Anterior cingulate cortex (tissue), 58 donors: ENCODE data around the gene CRELD2.

Experiments used
- DNase-seq, 58 donors: peaks; one replicate each; lab custom pipeline; 2025; lab: John Stamatoyannopoulos, UW

The CRELD2 gene

GRCh38 chr22:49910229-49911155 is 7.9 kb upstream of the CRELD2 start:
- DNase-seq: no peak

GRCh38 chr22:49911881-49912625 is 6.4 kb upstream of the CRELD2 start:
- no peak for DNase-seq

GRCh38 chr22:49913026-49913425 is 5.4 kb upstream of the CRELD2 start:
- no peak for DNase-seq

DNA sequence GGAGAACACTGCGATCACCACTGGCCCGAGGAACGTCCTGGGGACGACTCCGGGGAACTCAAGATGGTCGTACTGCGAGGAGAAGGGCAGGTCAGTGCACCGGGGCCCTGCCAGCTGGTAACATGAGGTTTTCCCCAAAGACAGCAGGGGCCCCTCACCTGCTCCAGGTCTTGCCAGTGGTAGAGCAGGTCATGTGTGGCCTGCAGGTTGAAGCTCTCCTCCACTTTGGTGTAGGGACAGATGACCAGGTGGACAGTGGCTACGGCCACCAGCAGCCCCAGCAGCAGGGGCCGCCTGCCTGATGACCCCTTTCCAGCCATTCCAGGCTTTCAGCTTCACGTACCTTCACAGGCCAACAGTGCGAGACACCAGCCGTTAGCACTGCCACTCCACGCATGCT is 5.0 kb upstream of the CRELD2 start:
- DNase-seq: no peak

DNA sequence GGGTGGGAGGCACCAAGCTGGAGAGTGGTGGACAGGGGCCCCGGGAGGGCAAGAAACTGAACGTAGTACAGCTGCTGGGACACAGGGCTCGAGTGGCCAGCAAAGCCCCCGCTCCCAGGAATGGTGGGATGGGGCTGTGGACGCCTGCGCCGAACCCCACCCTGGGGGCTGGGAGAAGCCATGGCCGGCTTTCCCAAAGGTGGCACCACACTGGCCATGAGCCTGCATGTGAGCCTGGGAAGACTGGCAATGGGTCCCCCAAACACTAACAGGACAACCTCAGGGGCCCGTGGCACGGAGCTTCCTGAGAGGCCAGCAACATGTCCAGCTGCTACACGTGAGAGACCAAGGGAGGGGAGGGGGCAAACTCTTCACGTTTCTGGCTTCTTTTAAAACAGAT is 4.2 kb upstream of the CRELD2 start:
- no peak for DNase-seq

- no peak for DNase-seq
Measured at GRCh38 chr22:49915610-49916009, 2.8 kb upstream of the CRELD2 start.

- DNase-seq: no peak
Measured at GRCh38 chr22:49916831-49917230, 1.6 kb upstream of the CRELD2 start.

GRCh38 chr22:49918911-49919881 is 762 bp downstream of the CRELD2 start:
- DNase-seq: no peak

GRCh38 chr22:49920859-49921258 is 2.4 kb downstream of the CRELD2 start:
- DNase-seq: no peak

DNA sequence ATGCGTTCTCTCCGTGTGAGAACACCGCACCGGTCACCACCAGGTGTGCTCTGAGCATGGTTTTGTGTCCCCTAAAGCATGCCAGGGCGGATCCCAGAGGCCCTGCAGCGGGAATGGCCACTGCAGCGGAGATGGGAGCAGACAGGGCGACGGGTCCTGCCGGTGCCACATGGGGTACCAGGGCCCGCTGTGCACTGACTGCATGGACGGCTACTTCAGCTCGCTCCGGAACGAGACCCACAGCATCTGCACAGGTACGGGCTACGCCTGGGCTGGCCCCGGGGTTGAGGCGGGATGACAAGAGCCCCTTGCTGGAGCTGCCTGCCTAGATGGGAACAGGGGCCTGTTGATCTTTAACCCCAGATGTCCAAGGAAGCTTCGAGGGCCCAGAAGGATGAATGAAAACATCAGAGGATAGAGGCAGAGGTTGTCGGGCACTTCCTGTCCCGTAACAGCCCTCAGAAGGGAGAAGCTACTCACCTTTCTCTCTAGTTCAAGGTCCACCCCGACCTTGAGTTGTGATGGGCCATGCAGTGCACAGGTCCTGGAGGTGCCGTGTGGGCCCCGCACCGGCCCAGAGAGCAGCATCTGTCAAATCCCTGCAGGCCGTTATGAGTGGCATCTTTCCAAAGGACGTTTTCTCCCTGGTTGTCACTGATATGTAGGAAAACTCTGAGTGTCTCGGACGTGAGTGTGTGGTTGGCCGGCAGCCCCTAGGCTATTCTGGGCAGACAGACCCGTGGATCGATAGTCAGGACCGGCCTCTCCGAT is 3.3 kb downstream of the CRELD2 start:
- no peak for DNase-seq

DNA sequence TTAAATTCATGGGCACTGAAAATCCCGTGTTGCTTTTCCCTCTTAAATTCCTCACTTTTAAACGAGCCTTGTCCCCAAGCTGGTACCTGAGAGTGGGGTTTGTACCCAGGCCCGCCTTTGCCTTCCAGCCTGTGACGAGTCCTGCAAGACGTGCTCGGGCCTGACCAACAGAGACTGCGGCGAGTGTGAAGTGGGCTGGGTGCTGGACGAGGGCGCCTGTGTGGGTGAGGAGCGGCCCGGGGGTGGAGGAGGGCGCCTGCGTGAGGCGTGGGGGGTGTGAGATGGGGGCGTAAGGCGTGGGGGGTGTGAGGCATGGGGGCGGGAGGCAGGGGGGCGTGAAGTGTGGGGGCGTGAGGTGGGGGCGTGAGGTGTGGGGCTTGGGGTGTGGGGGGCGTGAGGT is 4.0 kb downstream of the CRELD2 start:
- DNase-seq: no peak

GRCh38 chr22:49922926-49923325 is 4.5 kb downstream of the CRELD2 start:
- DNase-seq: no peak

GRCh38 chr22:49923445-49923844 is 5.0 kb downstream of the CRELD2 start:
- no peak for DNase-seq

DNA sequence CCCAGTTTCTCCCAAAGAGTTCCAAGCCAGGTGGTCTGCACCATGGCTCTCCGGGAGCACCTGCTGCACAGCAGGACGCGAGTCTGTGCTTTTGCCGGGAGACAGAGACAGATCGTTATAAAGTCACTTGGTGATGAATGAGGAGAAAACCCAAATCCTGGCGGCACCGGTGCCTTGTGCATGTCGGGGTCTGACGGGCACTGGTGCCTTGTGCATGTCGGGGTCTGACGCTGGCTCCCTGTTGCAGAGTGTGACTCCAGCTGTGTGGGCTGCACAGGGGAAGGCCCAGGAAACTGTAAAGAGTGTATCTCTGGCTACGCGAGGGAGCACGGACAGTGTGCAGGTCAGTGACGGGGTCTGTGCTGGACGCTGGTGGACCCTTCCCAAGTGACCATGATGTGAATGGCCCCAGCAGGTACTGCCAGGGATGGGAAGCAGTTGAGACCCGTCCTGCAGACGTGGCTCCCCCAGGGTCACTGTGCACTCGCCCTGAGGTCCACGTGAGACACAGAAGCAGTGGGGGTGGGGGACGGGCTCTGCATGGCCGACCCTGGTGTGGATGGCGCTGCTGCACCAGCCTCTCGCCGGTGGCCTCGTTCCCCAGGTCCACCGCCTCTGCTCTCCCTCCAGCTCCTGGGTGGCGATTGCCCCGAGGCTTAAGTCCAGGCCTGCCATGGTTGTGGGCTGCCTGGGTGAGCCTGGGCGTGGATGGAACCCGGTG is 5.8 kb downstream of the CRELD2 start:
- DNase-seq: no peak

DNA sequence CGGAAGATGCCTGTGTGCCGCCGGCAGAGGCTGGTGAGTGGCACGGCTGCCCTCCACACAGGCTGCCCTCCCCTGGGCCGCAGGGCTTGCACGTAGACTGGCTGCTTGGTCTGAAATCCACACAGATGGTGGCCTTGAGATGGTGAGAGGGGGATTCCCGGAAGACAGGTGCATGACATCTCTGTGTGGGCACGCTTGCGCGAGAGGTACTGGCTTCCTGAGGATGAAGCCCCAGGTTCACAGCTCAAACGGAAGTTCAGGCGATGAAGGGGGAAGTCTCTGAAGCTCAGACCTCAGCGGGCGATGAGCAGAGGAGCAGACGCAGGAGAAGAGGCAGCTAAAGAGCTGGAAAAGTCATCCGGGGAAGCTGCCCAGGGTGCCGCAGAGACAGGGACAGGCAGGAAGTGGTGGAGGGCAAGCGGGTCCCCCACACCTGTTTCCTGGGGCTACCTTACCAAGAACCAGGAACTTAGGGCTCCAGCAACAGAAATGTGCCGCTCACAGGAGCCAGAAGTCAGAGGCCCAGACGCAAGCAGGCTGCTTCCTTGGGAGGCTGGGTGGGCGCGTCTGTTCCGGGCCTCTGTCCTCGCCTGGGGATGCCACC is 7.2 kb downstream of the CRELD2 start:
- DNase-seq: no peak

DNA sequence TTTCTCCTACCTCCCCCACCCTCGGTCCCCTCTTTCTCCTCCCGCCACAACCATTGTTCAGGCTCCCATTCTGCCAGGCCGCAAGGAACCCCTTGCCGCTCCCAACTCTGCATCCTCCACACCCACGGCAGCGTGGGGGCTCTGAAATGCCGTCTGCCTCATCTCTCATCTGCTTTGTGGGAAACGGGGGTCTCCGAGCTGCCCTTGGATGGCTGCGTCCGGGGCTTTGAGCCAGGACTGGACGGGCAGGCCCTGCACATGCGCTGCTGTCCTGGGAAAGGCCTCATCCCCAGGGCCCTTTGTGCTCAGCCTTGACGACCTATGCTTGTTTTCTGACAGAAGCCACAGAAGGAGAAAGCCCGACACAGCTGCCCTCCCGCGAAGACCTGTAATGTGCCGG is 8.5 kb downstream of the CRELD2 start:
- DNase-seq: no peak

DNA sequence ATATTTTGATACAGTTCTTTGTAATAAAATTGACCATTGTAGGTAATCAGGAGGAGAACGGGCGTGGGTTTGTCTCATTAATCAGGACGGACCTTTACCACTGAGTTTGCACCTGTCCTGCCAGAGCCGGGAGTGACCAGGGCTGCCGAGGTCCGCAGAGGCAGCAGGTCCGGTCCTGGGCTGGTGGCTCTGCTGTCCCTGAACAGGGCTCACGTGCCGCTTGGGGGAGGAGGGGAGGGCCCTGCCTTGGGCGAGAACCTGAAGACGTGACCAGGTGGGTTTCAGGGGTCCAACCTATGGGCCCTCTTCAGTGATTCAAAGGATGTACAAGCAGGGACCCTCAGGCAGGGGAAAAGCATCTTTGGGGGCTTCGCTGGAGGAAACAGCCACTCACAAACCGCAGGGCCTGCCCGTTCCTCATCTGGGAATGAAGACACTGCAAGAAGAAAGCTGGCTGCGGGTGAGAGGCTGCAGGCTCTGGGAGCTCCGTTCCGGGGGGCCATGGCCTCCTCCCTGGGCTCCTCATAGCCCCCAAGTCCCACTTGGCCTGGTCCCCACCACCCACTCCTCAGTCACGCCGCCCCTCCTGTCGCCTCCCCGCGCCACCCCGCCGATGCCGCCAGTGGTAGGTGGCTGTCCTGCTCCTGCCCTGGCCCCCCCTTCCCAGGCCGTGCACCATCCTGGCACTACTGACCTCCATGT is 9.2 kb downstream of the CRELD2 start:
- DNase-seq: no peak

DNA sequence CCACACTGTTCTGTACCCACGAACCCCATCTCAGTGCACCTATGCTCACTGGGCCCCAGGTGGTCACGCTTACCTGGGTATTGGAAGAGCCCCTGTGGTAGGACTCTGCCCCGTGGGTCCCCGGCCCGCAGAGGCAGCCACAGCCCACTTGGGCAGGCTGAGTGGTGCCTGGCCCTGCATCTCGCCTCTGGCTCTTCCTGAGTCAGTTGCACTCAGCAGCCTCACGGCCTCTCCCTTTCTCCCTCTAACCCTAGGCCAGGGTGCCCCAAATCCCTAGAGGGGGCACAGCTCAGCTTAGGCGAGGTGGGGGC is 9.7 kb downstream of the CRELD2 start:
- no peak for DNase-seq
